ENCODE data around the gene MYH6.
A peak's percentile ranks its signal among the peaks of the same experiment; 100 is the strongest.
"Not testable (repeated sequence)": the region's sequence is repeated elsewhere in the genome, so short reads cannot be mapped to it uniquely, and the experiment has no call there.

Gene MYH6

GRCh38 chr14:23407516-23408306 lies at the start of gene MYH6:
Gene MYH6 (minus strand): TSS chr14:23408273. CDS start chr14:23407223, 1,050 bp downstream.
- no peak for DNase-seq (ENCODE audit: low read depth)

GRCh38 chr14:23456883-23457586 lies 49.0 kb upstream of the MYH6 start:
- DNase-seq (ENCODE audit: low read depth): not testable (repeated sequence)

DNA sequence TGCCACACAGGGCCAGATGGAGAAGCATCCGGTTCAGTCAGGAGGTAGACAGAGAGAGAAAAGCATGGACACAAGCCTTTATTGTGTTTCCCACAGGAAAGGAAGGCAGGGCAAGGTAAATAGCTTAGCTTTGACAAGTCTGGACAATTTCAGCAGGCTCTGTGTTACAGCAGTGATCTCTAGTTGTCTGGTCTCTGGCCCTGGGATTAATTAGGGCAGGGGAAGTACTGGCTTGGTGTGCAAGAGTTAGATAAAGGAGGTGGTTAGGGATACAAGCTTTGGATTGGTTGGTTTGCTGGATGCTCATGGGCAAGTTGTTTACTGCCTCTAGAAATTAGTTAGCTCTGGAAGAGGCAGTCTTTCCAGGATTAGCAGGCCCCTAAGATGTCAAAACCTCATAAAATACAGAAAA lies 46.4 kb upstream of the MYH6 start:
- DNase-seq (ENCODE audit: low read depth): peak; percentile 66

GRCh38 chr14:23452237-23452636 lies 44.2 kb upstream of the MYH6 start:
- DNase-seq (ENCODE audit: low read depth): no peak

DNA sequence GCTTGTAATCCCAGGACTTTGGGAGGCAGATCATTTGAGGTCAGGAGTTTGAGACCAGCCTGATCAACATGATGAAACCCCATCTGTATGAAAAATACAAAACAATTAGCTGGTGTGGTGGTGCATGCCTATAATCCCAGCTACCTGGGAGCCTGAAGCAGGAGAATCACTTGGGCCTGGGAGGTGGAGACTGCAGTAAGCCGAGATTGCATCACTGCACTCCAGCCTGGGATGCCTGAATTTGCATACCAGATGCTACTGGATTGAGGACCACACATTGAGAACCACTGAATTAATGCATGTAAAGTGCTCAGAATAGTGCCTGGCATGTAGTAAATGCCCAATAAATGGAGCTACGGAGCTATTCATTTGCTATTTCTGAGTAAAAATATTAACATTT lies 42.3 kb upstream of the MYH6 start:
- no peak for DNase-seq (ENCODE audit: low read depth)

DNA sequence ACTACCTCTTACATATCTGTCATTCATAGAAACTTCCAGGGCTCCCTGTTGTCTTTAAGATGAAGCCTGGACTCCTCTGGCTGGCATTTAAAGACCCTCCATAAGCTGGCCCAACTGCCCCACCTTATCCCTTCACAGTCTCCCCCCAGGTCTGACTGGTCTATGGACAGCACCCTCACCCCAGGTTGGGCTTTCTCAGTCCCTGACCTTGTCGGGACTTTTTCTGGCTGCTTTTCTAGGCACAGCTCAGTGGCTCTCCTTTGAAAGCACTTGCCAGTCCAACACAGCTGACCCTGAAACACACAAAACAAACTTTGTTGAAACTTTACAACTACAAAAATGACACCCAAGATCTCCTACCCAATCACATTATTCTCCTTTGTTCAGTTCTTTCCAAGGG lies 41.2 kb upstream of the MYH6 start:
- no peak for DNase-seq (ENCODE audit: low read depth)

DNA sequence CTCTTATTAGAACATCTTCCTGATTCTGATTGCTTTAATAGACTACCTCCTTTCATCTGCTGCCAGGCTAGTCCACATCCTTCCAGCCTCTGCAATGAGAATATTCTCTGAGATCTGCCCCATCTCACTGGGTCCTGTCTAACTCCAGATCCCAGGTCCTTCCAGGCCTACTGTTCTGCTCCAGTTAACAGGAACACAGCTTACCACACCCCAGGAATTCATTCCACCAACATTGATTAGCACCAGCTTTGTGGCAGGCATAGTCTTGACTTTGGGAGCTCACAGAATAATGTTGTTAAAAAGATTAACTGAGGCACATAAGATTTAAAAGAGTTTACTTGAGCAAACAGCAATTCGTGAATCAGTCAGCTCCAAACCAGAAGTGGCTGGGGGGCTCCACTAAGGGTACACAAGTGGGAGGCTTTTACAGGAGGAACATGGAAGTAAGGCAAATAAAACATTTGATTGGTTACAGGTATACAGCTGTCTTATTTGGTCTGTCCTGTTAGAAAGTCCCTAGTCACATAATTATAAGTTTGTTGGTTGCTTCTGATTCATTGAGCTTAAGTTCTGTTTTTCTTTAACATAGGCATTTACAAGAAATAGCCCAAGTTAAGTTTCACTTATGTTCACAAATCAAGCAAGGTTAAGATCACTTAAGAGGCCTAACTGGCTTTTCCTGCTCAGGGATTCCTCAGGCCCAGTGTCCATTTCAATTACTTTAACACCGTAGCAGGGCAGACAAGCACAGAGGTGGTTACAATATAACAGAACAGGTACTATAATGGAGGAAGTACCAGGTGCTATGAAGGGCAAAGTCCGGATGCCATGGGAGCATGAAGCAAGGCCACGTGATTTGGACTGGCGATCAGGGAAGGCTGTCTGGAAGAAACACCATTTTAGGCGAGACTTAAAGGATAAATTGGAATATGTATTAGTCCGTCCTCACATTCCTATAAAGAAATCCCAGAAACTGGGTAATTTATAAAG lies 39.6 kb upstream of the MYH6 start:
- DNase-seq (ENCODE audit: low read depth): no peak

DNA sequence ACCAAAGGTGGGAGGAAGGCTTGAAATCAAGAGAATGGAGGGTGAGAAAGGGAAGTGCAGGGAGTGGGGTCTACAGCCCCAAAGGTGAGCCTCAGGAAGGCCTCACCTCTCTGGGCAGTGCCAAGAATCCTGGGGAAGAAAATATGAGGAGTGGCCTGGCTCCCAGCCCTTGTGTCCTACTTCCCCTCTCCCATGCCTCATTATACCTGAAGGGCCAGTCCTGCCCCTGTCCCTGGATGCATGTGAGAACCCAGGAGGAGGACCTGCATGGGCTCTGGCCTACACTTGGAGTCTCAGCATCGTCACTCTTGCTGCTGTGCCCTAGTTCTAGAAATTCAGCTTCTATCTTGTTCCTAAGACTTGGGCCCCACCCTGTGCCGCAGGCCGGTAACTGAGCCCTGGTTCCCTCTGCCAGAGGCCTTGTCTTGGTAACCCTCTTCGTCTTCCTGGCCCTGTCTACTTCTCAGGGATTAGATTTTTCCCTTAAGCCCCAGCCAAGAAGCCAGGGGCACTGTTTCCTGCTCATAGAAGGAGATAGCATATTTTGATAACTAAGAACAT lies 38.3 kb upstream of the MYH6 start:
- DNase-seq (ENCODE audit: low read depth): no peak

GRCh38 chr14:23445773-23446172 lies 37.7 kb upstream of the MYH6 start:
- DNase-seq (ENCODE audit: low read depth): no peak

DNA sequence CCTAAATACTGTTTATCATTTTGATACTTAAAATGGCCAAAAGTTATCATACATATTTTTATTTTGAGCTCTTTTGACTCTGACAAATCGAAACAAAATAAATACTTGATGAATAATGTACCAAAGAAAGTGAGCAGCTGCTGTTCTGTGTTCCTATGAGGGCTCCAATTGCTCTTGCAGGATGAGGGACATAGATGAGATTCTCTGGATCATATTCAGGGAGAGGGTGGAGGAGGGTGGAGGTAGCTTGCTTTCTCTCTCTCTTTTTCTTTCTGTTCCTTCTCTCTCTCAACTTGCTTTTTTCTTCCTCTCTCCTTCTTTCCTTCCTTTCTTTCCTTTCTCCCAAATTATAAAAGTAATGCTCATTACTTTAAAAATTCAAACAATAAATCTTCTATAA lies 36.2 kb upstream of the MYH6 start:
- no peak for DNase-seq (ENCODE audit: low read depth)

GRCh38 chr14:23443881-23444280 lies 35.8 kb upstream of the MYH6 start:
- no peak for DNase-seq (ENCODE audit: low read depth)

GRCh38 chr14:23443411-23443812 lies 35.3 kb upstream of the MYH6 start:
- no peak for DNase-seq (ENCODE audit: low read depth)

GRCh38 chr14:23442721-23443356 lies 34.8 kb upstream of the MYH6 start:
- DNase-seq (ENCODE audit: low read depth): no peak

DNA sequence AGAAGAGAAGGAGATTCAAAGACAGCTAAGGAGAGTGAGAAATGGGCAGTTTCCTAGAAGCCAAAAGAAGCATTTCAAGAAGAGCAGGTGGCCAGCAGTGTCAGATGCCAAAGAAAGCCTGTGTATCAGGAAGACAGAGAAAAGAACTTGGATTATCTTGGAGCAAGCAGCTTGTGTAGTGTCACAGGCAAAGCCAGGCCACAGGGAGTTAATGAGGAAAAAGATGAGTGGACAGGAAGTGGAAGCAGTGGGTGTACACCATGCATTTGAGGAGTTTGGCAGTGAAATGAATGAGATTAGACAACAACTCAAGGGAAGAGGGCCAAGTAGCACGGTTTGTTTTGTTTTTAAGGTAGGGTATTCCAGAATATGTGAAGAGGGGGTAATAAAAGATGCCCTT lies 33.0 kb upstream of the MYH6 start:
- DNase-seq (ENCODE audit: low read depth): no peak

DNA sequence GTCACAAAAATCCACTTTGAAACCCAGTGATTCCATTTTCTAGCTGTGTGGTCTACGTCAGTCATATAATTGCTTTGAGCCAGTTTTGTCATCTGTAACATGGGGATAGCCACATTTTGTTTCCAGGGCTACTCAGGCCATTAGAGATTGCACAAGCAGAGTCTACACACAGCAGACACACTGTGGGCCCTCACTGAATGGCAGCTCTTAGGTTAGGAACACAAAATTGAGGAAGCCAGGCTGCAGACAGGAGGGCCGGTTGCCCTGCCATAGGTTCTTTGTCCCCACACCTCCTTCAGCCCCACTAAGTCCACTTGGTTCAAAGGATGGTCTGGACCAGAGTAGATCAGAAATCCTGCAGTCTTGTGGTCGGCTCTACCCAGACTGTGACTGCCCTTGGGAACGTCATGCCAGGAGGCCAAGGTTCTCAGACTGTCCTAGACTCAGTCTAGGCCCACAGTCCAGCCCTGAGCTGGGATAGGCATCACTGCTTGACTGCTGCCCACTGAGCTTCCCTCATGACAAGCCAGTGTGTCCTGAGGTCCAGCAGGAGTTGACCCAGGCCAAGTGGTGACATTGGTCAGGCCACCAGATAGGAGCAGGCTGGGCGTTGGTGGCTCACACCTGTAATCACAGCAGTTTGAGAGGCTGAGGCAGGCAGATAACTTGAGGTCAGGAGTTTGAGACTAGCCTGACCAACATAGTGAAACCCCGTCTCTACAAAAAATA lies 31.2 kb upstream of the MYH6 start:
- DNase-seq (ENCODE audit: low read depth): no peak

- no peak for DNase-seq (ENCODE audit: low read depth)
Observed at GRCh38 chr14:23438101-23438971, 30.3 kb upstream of the MYH6 start.

GRCh38 chr14:23437133-23438100 lies 29.3 kb upstream of the MYH6 start:
- DNase-seq (ENCODE audit: low read depth): no peak

GRCh38 chr14:23436327-23437132 lies 28.5 kb upstream of the MYH6 start:
- no peak for DNase-seq (ENCODE audit: low read depth)

All from CMK (cell line).